ENCODE measurements around the gene C21orf91. TPM values are rescaled to one million over a fixed set of nuclear protein-coding genes. Genes with fewer than 3 reads are reported as not detected.

Gene C21orf91
- total RNA-seq, 2 experiments from 2014 or later = 55.9 to 57.1 TPM

DNA sequence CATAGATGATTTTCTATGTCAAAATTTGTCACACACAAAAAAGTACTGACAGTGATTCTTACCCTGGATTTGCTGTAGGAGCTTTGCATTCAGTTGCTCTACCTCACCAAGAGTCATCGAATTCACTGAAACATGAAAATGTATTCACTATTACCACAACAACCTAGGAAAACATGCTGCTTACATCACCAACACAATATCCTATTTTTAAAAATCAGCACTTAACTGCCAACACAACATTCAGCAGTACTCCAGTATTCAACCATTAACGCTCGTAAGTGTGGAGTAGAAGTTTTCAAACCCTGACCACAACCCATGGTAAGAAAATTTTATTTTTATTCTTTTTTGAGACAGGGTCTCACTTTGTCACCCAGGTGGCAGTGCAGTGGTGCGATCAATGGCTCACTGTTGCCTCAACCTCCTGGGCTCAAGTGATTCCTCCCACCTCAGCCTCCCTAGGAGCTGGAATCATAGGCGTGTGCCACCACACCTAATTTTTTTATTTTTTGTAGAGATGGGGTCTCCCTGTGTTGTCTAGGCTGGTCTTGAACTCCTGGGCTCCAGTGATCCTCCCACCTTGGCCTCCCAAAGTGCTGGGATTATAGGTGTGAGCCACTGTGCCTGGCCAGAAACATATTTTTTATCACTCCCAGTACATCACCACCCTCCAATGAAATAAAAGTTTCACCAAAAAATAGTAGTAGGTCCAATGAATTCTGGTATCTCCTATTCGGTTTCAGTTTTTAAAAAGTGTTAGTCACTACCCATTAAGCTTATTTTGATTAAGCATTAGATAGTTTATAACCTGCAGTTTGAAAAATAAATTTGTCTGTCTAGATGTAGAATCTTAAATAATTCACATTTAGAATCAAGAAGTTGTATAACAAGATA, 23.8 kb downstream of the C21orf91 start:
- Mint-ChIP-seq H3K36me3 (ENCODE audit: low read depth) (peaks cover 60% of the 10 kb centered on the region), H3K27ac (peak overlapping the region; percentile 90), H3K4me1 (peaks cover 64% of the 10 kb centered on the region), H3K4me3 (peak overlapping the region; percentile 75), H3K27me3 (no peaks in the 10 kb centered on the region), H3K9me3 (no peaks in the 10 kb centered on the region)
- ChIA-PET CTCF (interaction anchor here (0.9 to 1.2 kb wide), 3 partner anchors 22 to 23 kb away, joined by 3 read pairs; no protein-coding TSS in a partner anchor), POLR2A (interaction anchor here (0.8 to 7.8 kb wide), 7 partner anchors 9 to 184 kb away, joined by 3 to 110 read pairs (median 11); partner anchors contain the start of gene C21orf91)
- no peak for DNase-seq

- no peaks in the 10 kb centered on the region for H3K9me3 Mint-ChIP-seq
- peaks cover 62% of the 10 kb centered on the region for H3K36me3 Mint-ChIP-seq (ENCODE audit: low read depth)
- POLR2A ChIA-PET = interaction anchor here (1.0 to 7.8 kb wide), 8 partner anchors 10 to 184 kb away, joined by 3 to 110 read pairs (median 11); partner anchors contain the start of gene C21orf91
- H3K27me3 Mint-ChIP-seq = no peaks in the 10 kb centered on the region
- peak overlapping the region; percentile 75 for H3K4me3 Mint-ChIP-seq
- peaks cover 70% of the 10 kb centered on the region for H3K4me1 Mint-ChIP-seq
- peak overlapping the region; percentile 90 for H3K27ac Mint-ChIP-seq
- DNase-seq = no peak
- CTCF ChIA-PET = interaction anchor here (0.9 to 1.1 kb wide), 2 partner anchors 21 to 24 kb away, joined by 3 read pairs; no protein-coding TSS in a partner anchor
Measured at GRCh38 chr21:17794518-17795145, 24.5 kb downstream of the C21orf91 start.

GRCh38 chr21:17793246-17794123, 25.7 kb downstream of the C21orf91 start:
- ChIA-PET POLR2A (interaction anchor here (1.7 to 7.8 kb wide), 6 partner anchors 12 to 182 kb away, joined by 7 to 110 read pairs (median 13); partner anchors contain the start of gene C21orf91), CTCF (interaction anchor here (0.8 to 1.3 kb wide), 3 partner anchors 9 to 25 kb away, joined by 3 to 5 read pairs (median 4); no protein-coding TSS in a partner anchor)
- H3K4me1 Mint-ChIP-seq = peaks cover 72% of the 10 kb centered on the region
- H3K9me3 Mint-ChIP-seq = no peaks in the 10 kb centered on the region
- H3K4me3 Mint-ChIP-seq = peak overlapping the region; percentile 75
- peak overlapping the region; percentile 90 for H3K27ac Mint-ChIP-seq
- H3K36me3 Mint-ChIP-seq (ENCODE audit: low read depth) = peaks cover 56% of the 10 kb centered on the region
- H3K27me3 Mint-ChIP-seq = no peaks in the 10 kb centered on the region
- DNase-seq = no peak

GRCh38 chr21:17789656-17790055, 29.5 kb downstream of the C21orf91 start:
- H3K9me3 Mint-ChIP-seq = no peaks in the 10 kb centered on the region
- DNase-seq = no peak
- ChIA-PET CTCF (no interaction called here), POLR2A (interaction anchor here (7.7 to 7.8 kb wide), 2 partner anchors 8 to 28 kb away, joined by 94 to 110 read pairs; partner anchors contain the start of gene C21orf91)
- H3K27ac Mint-ChIP-seq = peak overlapping the region; percentile 93
- no peaks in the 10 kb centered on the region for H3K27me3 Mint-ChIP-seq
- H3K4me3 Mint-ChIP-seq = peak overlapping the region; percentile 36
- H3K4me1 Mint-ChIP-seq = peaks cover 88% of the 10 kb centered on the region
- peaks cover 71% of the 10 kb centered on the region for H3K36me3 Mint-ChIP-seq (ENCODE audit: low read depth)

DNA sequence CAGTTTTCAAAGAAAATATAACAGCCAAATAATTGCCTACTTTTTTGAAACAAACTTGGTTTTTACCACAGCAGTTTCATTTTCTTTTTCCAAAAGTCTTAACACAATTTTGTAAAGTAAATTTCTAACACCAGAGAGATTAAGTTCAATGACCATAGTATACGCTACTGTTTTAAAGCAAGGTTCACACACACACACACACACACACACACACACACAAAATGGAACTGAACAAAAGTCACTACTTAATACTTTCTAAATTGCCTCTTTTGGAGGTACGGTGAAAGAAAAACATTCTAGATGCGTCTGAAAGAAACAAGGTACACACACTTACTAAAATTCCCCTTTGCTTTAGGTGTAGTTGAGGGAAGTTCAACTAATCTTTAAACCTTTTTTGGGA, 30.1 kb downstream of the C21orf91 start:
- H3K36me3 Mint-ChIP-seq (ENCODE audit: low read depth) = peaks cover 71% of the 10 kb centered on the region
- peak overlapping the region; percentile 93 for H3K27ac Mint-ChIP-seq
- POLR2A ChIA-PET = interaction anchor here (1.1 to 2.1 kb wide), 3 partner anchors 29 to 177 kb away, joined by 5 to 11 read pairs (median 6); no protein-coding TSS in a partner anchor
- H3K9me3 Mint-ChIP-seq = no peaks in the 10 kb centered on the region
- CTCF ChIA-PET = no interaction called here
- H3K4me3 Mint-ChIP-seq = peak overlapping the region; percentile 56
- no peaks in the 10 kb centered on the region for H3K27me3 Mint-ChIP-seq
- no peak for DNase-seq
- H3K4me1 Mint-ChIP-seq = peaks cover 89% of the 10 kb centered on the region

DNA sequence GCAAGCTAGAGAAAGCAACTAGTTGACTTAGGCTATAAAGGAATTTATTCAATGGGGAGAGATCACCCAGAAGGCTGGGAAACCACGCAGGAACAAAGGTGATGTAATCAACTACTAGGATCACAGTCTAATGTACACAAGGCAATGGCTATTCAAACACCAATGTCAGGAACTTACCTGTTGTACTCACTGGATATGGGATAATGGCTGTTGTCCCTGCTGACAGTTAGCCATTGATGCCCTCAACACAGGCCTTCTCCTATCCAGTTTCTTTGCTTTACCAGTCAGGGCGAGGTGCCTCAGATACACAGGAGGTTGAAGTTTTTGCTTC, 32.3 kb downstream of the C21orf91 start:
- ChIA-PET POLR2A (interaction anchor here (1.1 to 1.2 kb wide), 2 partner anchors 11 to 32 kb away, joined by 4 to 6 read pairs; partner anchors contain the start of gene C21orf91), CTCF (no interaction called here)
- peak overlapping the region; percentile 93 for H3K27ac Mint-ChIP-seq
- H3K4me3 Mint-ChIP-seq = peak overlapping the region; percentile 12
- H3K9me3 Mint-ChIP-seq = no peaks in the 10 kb centered on the region
- H3K36me3 Mint-ChIP-seq (ENCODE audit: low read depth) = peaks cover 71% of the 10 kb centered on the region
- no peaks in the 10 kb centered on the region for H3K27me3 Mint-ChIP-seq
- DNase-seq = no peak
- H3K4me1 Mint-ChIP-seq = peaks cover 96% of the 10 kb centered on the region

DNA sequence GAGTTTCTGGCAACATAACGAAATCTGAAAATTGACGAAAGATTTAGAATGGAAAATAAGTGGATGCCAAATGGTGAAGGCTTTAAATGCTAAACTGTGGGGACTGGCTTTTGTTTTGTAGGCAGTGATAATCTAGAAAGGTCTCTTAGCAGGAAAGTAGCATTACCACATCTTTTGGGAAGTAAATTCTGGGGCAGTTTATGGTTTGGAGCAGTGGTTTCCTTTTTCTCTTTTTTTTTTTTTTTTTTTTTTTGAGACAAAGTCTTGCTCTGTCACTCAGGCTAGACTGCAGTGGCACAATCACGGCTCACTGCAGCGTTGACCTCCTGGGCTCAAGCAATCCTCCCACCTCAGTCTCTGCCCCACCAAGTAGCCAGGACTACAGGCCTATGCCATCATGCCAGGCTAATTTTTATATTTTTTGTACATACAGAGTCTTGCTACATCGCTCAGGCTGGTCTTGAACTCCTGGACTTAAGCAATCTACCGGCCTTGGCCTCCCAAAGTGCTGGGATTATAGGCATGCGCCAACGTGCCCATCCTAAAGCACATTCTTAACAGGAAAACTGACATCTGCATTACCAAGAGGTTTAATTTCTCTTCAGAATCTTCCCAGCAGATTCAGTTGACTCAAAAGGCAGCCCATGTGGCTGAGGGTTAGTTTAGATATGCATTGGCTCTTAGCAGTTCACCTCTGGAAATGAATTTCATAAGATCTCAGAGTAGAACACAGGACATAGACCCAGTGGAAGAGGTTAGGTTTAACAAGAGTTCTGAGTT, 32.9 kb downstream of the C21orf91 start:
- Mint-ChIP-seq H3K4me3 (peak overlapping the region; percentile 6), H3K27me3 (no peaks in the 10 kb centered on the region), H3K27ac (peak overlapping the region; percentile 93), H3K9me3 (no peaks in the 10 kb centered on the region), H3K4me1 (peaks cover 96% of the 10 kb centered on the region), H3K36me3 (ENCODE audit: low read depth) (peaks cover 66% of the 10 kb centered on the region)
- POLR2A ChIA-PET = interaction anchor here (1.1 kb wide), 1 partner anchor 32 kb away, joined by 4 read pairs; the partner anchor contains the start of gene C21orf91
- CTCF ChIA-PET = no interaction called here
- no peak for DNase-seq

DNA sequence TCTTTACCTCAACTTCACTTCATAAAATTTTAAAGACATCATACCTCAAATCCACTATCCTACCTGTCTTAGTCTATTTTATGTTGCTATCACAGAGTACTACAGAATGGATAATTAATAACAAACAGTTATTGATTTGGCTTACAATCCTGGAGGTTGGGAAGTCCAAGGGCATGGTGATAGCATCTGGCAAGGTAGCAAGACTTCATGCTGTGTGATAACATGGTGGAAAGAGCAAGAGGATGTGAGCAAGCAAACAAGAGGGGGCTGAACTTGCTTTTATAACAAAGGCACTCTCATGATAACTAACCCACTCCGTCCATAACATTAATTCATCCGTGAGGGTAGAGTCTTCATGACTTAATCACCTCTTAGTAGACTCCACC, 33.8 kb downstream of the C21orf91 start:
- CTCF ChIA-PET = no interaction called here
- Mint-ChIP-seq H3K4me1 (peaks cover 96% of the 10 kb centered on the region), H3K4me3 (peak overlapping the region; percentile 60), H3K36me3 (ENCODE audit: low read depth) (peaks cover 58% of the 10 kb centered on the region), H3K9me3 (no peaks in the 10 kb centered on the region), H3K27me3 (no peaks in the 10 kb centered on the region), H3K27ac (peak overlapping the region; percentile 93)
- DNase-seq = no peak
- POLR2A ChIA-PET = no interaction called here

DNA sequence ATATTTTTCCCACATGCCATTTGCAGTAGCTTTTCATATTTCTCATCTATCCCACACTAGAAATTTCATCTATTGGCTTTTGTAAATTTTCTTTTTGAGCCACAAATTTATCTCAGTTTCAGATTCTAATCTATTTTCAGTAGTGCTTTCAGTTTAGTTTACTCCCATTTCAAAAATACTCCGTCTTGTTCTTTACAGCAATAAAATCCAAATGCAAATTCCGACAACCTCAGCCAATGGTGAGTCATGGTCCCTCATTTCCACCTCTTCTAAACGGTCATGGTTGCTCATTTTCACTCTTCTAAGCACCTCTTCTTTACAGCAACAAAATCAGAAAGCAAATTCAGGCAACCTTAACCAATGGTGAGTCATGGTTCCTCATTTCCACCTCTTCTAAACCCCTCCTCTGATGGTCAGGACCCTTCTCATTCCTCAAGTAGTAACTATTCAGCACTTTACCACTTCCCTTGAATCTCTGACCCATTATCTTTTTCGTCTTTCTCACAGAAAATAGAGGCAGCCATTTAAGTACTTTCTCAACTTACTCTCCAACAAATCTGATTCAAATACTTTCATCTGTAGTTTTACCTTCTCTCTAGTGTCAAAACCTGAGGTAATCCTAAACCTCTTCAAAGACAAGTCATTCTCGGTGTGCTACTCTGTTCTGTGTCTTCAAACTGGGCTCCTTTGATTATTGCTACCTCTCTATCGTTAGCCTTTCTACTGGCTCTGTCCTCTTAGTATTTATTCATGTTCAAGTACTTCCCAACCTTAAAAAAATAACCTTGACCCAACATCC, 34.4 kb downstream of the C21orf91 start:
- ChIA-PET POLR2A (interaction anchor here (0.8 to 5.9 kb wide), 8 partner anchors 9 to 174 kb away, joined by 3 to 110 read pairs (median 16); partner anchors contain the start of gene C21orf91), CTCF (interaction anchor here (1.5 to 1.9 kb wide), 2 partner anchors 9 to 34 kb away, joined by 5 to 16 read pairs; partner anchors contain the start of gene C21orf91)
- peak overlapping the region; percentile 93 for H3K27ac Mint-ChIP-seq
- H3K4me1 Mint-ChIP-seq = peaks cover 97% of the 10 kb centered on the region
- H3K4me3 Mint-ChIP-seq = peak overlapping the region; percentile 60
- peak; percentile 45 for DNase-seq
- H3K36me3 Mint-ChIP-seq (ENCODE audit: low read depth) = peaks cover 59% of the 10 kb centered on the region
- H3K9me3 Mint-ChIP-seq = no peaks in the 10 kb centered on the region
- H3K27me3 Mint-ChIP-seq = no peaks in the 10 kb centered on the region

DNA sequence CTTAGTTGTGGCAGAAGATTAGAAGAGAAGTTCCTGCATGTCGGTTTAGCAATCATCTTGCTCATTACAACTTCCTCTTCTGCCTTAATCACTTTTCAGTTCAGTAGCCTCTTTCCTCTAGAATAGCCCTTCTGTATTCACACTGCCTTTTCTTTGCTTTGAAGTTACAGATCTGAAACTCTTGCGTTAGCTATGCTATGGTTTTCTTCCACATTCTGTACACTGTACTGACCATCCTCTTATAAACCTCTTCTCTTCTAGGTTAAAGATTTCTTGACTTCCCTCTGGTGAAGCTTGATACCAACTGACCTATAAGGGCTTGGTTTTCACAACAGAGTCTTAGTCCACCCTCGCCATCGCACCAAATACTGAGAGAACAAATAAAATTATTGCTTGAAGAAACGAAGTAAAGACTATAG, 35.0 kb downstream of the C21orf91 start:
- Mint-ChIP-seq H3K4me3 (peak overlapping the region; percentile 60), H3K4me1 (peaks cover 97% of the 10 kb centered on the region), H3K9me3 (no peaks in the 10 kb centered on the region), H3K36me3 (ENCODE audit: low read depth) (peaks cover 63% of the 10 kb centered on the region), H3K27me3 (no peaks in the 10 kb centered on the region), H3K27ac (peak overlapping the region; percentile 93)
- ChIA-PET CTCF (interaction anchor here (1.1 to 1.9 kb wide), 3 partner anchors 9 to 105 kb away, joined by 4 to 16 read pairs (median 5); partner anchors contain the start of gene C21orf91), POLR2A (interaction anchor here (0.8 to 5.9 kb wide), 12 partner anchors 9 to 176 kb away, joined by 3 to 110 read pairs (median 4); partner anchors contain the start of gene C21orf91)
- DNase-seq = no peak
